HG03025 (cell line): Measurements from ENCODE around the gene TFAP2D.

Source experiments
- ATAC-seq: cut with Tn5 transposase; IDR thresholded peaks from one replicate; pipeline ENCODE4 v1.9.1; 2021; ENCODE audit warnings: mild to moderate bottlenecking, moderate library complexity; ENCODE audit not compliant: unreplicated experiment, low FRiP score

Gene TFAP2D

GRCh38 chr6:50717734-50718457 is 4.6 kb downstream of the TFAP2D start:
- ATAC-seq, result no peak

GRCh38 chr6:50718566-50718965 is 5.2 kb downstream of the TFAP2D start:
- ATAC-seq, result no peak

GRCh38 chr6:50720623-50721022 is 7.3 kb downstream of the TFAP2D start:
- no peak for ATAC-seq

- no peak for ATAC-seq
Observed at GRCh38 chr6:50721978-50722377, 8.7 kb downstream of the TFAP2D start.

GRCh38 chr6:50722829-50723554 is 9.7 kb downstream of the TFAP2D start:
- ATAC-seq, result no peak

- no peak for ATAC-seq
Observed at GRCh38 chr6:50724381-50725124, 11.2 kb downstream of the TFAP2D start.

GRCh38 chr6:50734488-50734887 is 21.2 kb downstream of the TFAP2D start:
- no peak for ATAC-seq

GRCh38 chr6:50742161-50742560 is 28.8 kb downstream of the TFAP2D start:
- no peak for ATAC-seq

GRCh38 chr6:50744976-50745375 is 31.6 kb downstream of the TFAP2D start:
- ATAC-seq, result no peak

GRCh38 chr6:50762798-50763197 is 49.5 kb downstream of the TFAP2D start:
- no peak for ATAC-seq

GRCh38 chr6:50778696-50779095 is 65.4 kb downstream of the TFAP2D start:
- ATAC-seq, result no peak

GRCh38 chr6:50780382-50780781 is 67.1 kb downstream of the TFAP2D start:
- no peak for ATAC-seq

- ATAC-seq, result no peak
Observed at GRCh38 chr6:50785921-50786320, 72.6 kb downstream of the TFAP2D start.

- peak; percentile 73 for ATAC-seq
Observed at GRCh38 chr6:50791900-50792508, 78.7 kb downstream of the TFAP2D start.

- no peak for ATAC-seq
Observed at GRCh38 chr6:50792771-50793170, 79.4 kb downstream of the TFAP2D start.

GRCh38 chr6:50795574-50795973 is 82.2 kb downstream of the TFAP2D start:
- ATAC-seq, result no peak

GRCh38 chr6:50804283-50804682 is 91.0 kb downstream of the TFAP2D start:
- ATAC-seq, result no peak

- ATAC-seq, result no peak
Observed at GRCh38 chr6:50807035-50807434, 93.7 kb downstream of the TFAP2D start.

- peak; percentile 59 for ATAC-seq
Observed at GRCh38 chr6:50815436-50816114, 102.2 kb downstream of the TFAP2D start.

- peak; percentile 68 for ATAC-seq
Observed at GRCh38 chr6:50816115-50816675, 102.9 kb downstream of the TFAP2D start.
